T-helper 22 cell (primary cell): ENCODE measurements around the gene RASSF9.

Source experiments
- DNase-seq: peaks from one replicate; pipeline ENCODE4 v3.0.0-alpha.2; 2020; ENCODE audit warnings: low read depth

The RASSF9 gene

DNA sequence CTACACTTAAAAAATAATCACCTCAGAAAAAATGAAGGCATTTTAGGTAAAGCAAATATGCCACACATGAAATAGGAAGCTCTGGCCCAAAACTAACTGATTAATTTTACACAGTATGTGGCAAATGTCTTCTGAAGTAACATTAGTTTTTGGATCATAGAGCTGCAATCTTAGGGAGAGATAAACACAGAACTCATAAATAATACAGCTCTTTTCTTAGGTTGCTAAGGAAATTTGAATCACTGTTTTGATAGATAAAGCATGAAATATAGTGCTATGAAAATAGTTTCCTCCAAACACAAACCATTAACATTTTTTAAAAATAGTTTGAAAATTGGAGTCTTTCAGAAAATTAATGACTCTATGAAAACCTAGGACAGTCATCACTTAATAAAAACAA, 15.0 kb downstream of the RASSF9 start:
- DNase-seq = no peak

DNA sequence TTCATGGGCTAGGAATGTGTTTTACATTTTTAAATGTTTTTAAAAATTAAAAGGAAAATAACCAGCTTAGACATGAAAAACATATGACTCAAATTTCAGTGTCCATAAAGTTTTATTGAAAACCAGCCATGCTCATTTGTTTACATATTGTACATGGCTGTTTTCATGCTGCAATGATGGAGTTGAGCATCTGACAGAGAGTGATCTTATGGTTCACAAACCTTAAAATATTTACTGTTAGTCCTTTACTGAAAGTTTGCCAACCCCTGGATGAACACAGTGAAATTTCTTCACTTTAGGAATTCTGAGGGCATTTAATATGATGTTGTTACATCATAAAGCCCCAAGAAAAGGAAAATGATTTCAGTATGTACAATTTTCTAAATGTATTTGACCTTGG, 16.1 kb downstream of the RASSF9 start:
- DNase-seq = no peak

DNA sequence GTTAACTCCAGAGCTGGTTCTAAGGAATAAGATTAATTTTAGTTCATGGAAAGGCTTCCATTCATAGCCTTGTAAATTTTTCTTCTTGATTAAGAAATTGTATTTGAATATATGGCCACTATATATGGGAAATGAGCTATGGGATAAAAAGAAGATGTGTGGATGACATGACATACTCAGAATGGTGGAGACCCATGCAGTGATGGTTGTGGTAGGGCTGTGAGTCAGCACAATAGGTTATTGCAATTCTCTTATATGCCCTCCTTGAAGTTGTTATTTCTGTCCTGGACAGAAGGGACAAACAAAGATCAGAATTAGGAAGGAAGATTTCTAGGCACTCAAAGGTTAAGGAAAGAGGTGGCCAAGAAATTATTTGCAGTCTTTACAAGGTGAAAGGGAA, 21.5 kb downstream of the RASSF9 start:
- DNase-seq = no peak

DNA sequence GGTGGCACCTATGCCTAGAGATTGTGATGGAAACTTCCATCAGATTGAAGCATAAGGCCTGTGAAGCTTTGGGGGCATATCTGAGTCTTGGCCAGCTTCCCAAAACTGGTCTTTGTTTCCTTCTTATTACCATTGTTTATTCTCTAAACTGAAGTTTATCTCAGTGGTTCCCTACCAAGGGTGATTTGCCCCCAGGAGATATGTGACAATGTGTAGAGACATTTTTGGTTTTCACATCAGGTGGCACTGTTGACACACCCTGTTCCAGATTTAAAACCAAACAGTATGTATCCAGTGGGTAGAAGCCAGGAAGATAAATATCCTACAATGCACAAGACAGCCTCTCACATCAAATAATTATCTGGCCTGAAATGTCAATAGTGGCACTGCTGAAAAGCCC, 22.1 kb downstream of the RASSF9 start:
- DNase-seq = no peak

DNA sequence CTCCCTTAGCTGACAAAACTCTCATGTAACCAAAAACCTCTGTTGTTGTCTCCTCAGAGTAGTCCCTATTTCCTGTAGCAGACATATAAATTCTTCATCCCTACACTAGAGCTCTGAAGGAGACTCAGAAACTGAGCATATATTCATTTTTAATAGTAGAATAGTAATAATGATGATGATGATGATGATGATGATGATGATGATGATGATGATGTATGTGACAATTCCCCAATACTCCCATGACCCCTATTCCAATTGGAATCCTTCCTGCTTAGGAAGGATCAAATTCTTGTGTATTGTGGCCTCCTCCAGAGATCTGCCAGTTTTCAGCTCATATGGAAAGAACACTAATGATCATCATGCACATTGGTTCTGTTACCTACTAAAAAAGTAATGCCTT, 26.7 kb downstream of the RASSF9 start:
- DNase-seq = no peak

DNA sequence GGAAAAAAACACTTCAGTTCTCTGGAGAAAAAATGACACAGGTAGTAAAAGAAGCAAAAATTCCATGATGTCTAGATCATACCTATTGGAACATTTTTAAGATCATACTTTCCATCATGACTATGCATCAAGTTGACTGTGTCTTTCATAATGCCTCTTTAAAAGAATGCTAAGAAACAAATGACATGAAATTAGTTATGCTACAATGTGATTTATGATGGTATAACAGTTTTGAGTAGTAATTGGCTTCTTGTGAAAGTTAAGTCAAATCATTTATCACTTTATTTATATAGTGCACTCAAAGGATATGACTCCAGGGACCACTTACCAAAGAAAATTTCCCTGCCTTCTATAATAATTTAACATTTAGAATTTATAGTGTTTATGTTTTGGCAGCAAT, 28.5 kb downstream of the RASSF9 start:
- no peak for DNase-seq

DNA sequence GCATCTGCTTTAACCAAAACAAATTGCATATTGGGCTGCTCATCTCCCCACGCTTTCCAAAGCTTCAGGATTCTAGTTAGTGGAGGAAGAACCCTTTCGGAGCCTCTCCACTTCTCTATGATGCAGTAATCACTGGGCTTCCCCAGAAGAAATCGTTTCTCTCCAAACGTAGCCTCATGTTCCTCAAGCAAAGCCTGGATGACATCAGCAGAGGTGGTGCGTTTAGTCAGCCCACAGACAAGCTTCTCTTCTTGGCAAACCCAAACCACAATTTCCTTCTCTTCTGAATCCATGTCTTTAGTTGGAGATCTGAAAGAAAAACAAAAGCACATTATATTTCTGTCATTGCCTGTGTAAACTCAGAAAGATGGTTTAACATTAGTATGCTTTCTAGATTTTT, 30.6 kb downstream of the RASSF9 start:
- DNase-seq = no peak

DNA sequence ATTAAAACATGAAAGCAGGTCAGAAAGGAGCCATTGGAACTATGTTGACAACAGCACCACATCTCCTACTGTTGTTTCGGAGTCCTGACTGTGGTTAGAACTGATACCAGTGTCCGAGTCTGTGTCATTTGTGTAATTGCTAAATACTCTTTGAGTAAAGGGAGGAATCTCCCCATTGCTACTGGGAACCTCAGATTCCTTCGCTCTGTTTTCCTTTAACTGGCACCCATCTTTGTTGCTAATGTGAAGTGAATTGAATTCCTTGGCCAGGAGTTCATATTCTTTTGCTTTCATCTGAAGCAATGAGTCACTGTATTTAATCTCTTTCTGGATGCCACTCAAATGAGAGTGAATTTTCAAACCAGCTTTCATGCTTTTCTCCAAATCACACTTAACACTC, 31.5 kb downstream of the RASSF9 start:
- no peak for DNase-seq

DNA sequence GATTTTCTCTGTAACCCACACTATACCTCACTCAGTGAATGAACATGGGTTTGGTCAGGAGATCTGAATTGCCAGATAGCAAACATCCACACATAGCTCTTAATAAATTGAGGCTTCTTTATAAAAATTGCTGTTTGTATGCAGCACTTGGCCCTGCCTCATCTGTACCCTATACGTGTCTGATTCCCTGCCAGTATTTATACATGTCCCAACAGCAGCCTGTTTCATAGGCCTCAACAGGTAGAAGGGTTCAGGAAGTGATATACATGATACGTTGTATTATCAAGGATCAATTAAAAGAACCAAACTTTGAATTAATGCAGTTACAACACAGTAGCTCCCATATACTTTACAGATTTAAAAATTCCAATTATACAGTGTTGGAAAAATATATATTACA, 32.3 kb downstream of the RASSF9 start:
- no peak for DNase-seq

DNA sequence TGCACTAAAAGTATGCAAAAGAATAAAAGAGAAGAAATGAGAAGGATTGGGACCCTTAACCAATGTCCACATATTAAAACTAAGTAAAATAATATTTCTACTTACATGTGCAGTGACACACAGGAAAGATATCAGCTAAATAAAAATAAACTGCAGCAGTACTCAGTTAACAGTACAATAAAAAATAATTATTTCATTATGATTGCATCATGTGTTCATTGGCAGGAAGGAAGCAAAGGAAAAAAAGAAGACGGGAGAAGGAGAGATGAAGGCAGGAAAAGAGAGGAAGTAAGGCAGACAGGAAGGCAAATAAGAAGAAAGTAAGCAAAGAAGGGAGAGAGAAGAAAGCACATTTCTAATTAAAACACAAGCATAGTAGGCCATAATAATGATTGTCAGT, 33.0 kb downstream of the RASSF9 start:
- no peak for DNase-seq

DNA sequence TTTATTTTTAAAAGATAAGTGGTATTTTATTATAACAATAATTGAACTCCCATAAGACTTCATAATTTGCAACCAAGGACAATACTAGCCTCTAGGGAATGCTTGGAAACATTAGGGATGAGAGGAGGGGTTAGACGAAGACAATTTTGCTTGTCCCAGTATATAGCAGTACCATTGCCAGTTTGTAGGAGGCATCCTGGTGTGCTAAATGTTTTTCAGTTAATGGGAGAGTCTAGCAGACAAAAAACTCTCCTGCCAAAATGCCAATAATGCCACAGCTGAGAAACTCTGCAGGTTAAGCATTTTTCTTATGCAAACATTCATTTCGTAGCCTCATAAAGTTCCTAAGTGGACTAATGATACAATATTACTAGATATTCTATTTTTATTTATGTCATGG, 38.1 kb downstream of the RASSF9 start:
- no peak for DNase-seq

DNA sequence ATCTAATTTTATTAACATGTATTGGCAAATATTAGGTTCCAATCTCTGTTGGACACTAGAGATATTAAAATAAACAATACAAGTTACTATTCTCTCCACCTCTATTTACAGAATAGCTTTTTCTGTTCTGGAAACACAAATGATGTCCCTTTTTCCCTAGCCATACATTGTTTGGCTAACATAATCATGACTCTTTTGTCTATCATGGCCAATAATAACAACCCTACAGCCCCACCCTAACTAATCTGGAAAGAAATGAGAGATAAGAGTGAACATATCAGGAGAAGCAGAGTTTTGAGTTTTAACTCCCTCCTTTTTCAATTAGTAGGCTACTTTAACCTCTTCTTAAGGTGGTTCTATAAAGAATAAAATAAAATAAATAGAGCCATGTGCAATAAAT, 40.2 kb downstream of the RASSF9 start:
- no peak for DNase-seq

DNA sequence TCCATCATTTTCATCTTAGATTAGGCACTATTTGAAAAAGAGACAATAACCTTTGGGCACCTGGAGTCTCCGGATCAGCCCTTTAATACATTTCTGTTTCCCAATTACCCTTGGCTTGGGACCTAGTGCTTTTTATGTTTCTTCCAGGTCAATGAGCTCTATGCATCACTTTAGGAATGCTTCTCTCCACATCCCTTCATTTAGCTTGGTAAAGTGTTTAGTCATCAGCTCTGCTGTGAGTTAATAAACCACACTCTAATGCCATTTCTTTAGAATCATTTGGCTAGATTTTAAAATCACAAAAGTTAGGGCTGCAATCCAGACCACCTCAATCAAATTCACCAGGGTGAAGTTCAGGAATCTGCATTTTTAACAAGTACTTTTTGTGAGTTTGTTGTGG, 41.7 kb downstream of the RASSF9 start:
- no peak for DNase-seq

DNA sequence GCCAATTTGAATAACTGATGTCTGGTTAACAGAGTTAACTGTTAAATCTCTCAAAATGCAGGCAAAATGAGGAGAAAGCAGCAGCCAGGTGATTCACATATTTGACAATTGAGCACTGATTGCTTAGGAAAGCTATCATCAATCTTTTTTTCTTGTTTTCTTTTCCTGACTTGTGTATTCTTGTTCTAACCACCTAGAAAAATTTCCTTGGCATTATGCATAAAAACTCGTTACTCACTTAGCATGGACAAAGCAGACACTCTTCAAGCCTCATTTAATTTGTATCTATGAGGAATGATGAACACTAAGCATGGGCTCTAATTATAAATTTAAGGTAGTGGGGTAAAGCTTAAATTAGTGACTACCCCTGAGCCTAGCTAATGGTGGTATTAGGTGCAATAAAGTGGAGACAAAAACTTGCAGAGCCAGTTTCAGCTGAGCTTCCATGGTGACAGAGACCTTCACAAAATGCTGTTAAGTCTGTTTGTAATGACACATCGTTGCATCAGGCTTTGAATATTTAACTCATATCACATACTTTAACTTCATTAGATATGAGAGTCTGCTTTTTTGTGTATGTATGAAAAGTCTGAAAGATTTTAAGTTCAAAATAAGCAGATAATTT, 52.0 kb downstream of the RASSF9 start:
- DNase-seq = no peak

DNA sequence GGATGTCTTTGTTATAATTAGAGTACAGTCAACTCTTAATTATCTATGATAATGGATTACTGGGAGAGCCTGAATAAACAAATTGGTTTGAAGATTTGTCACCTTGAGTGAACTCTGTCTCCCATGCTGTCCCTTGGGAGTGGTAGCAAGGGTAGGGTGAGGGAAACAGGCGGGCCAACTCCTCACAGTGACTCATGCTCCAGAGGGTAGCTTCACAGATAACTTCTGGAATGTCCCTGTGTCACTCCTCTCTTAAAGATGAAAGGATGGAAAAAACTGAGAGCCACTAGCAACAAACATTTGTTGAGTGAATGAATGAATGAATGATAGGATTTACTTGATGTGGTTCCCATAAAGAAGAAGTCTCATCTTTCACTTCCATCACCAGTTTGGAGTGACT, 53.5 kb downstream of the RASSF9 start:
- DNase-seq = no peak

DNA sequence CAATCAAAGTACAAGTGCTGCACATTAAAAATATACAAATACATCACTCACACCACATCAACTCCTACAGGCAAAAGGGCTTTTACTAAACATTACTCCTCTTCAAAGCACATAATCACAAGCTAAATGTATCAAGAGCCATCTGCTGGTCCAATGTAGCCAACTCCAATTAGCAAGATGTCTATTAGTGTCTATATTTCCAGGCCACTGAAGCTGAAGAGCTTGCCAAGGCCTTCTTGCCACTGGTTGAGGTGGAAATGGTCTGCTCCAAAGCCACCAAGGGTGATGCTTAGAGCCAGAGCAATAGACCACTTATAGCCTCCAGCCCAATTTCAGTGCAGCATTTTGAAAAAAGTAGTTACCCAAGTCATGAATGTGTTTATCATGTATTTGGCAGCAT, 54.4 kb downstream of the RASSF9 start:
- DNase-seq = no peak

DNA sequence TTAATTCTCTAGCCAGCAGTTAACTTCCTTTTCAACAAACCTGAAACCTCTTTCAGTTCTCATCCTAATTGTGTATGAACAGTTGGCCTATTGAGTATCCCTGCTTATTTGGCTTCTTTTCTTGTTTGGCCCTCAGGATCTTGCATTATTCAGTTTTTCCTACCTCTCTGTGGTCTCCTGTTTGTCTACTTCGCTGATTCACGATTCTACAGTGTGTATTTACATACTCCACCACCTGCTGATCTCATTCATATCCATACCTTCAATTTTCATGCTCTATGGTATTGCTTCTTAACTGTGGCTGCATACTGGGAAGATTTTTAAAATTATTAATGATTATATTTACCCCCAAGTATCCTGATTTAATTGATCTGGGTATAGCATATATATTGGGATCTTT, 56.4 kb downstream of the RASSF9 start:
- DNase-seq = no peak

DNA sequence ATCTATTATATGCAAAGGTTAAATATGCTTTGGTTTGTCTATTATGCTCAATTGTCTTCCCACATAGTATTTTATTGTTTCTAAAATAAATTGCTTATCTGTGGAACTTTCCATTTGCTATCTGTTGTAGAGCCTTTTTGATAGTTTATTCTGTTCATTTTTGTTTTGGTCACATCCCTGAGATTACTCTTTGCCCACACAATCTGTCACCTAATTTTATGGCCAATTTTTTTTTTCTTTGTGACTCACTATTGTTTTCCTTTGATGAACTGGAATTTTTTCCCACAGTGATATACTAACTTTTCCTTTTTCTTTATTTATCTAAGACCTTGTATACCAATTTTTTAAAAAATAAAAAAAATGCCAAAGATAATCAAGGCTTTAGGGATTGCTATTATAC, 61.1 kb downstream of the RASSF9 start:
- DNase-seq = no peak

DNA sequence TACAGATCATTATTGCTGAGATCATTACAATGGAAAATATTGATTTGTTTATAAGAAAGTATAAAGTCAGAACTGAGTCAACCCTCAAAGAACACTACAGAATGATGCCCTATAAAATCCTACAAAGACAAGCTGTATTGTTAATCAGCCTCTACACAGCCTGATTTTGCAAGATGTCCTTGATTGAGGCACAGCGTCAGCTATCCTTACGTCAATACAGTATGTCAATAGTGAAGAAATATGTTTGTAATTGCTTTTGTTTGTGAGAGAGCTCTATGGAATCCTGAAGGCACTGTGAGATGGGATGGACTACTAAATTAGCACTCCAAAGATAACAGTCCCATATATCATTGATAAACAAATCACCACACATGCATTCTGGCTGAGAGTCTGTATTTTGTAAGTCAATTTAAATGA, 70.7 kb downstream of the RASSF9 start:
- DNase-seq = no peak

DNA sequence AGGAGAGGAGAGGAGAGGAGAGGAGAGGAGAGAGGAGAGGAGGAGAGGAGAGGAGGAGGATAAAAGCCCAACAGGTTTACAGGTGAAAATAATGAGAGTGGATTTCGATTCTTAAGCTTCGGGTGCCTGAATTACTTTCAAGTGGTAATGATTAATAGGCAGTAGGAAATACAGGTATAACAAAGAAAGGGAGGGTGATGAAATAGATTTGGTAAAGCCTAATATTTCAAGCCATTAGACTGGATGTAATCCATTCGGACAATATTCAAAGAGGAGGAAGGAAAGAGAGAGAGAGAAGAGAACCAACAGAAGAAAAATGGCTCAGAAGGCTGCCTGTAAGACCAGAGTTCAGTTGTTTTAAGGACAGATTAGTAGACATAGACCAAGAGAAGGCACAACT, 76.6 kb downstream of the RASSF9 start:
- no peak for DNase-seq

DNA sequence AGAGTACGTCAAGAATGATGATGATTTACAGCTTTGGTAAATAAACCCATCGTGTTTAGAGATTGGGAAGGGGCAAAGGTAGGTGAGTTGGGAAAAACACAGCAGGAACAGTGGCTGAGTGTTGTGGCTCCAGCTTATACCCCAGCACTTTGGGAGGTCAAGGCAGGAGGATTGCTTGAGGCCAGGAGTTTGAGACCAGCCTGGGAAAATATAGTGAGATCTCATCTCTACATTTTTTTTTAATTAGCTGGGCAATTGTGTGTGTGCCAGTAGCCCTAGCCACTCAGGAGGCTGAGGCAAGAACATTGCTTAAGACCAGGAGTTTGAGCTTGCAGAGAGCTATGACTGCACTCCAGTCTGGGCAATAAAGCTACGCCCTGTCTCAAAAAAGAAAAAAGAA, 77.1 kb downstream of the RASSF9 start:
- DNase-seq = no peak

DNA sequence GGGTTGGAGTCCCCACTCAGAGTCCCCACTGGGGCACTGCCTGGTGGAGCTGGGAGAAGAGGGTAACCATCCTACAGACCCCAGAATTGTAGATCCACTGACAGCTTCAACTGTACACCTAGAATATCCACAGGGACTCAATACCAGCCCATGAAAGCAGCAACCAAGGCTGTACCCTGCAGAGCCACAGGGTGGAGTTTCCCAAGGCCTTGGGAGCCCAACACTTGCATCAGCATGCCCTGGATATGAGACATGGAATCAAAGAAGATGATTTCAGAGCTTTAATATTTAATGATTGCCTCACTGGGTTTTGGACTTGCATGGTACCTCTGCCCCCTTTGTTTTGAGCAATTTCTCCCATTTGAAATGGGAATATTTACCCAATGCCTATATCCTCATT, 80.4 kb downstream of the RASSF9 start:
- DNase-seq = no peak
